GM20000 (cell line): ENCODE data around the gene YPEL1.
"Not testable (repeated sequence)": the region's sequence is repeated elsewhere in the genome, so short reads cannot be mapped to it uniquely, and the experiment has no call there.

Experiments
- DNase-seq: peaks from one replicate; pipeline ENCODE4 v3.0.0; 2012; ENCODE audit warnings: low spot score
- CTCF ChIP-seq: IDR thresholded peaks from 2 replicates; pipeline ENCODE4 v1.5.1; 2012; ENCODE audit warnings: mild to moderate bottlenecking, control low read depth; ENCODE audit errors: extremely low read depth, missing control alignments

The YPEL1 gene

GRCh38 chr22:21736948-21737347, 1.4 kb upstream of the YPEL1 start:
- TF ChIP-seq CTCF: no peak
- DNase-seq: no peak

GRCh38 chr22:21736084-21736642, 569 bp upstream of the YPEL1 start:
- DNase-seq: no peak
- TF ChIP-seq CTCF: no peak

- no peak for TF ChIP-seq CTCF
- DNase-seq: no peak
These were observed 924 bp downstream of the YPEL1 start for GRCh38 chr22:21734540-21735199.

GRCh38 chr22:21731503-21731902, 4.1 kb downstream of the YPEL1 start:
- TF ChIP-seq CTCF: no peak

GRCh38 chr22:21730535-21731308, 4.9 kb downstream of the YPEL1 start:
- DNase-seq: no peak
- no peak for TF ChIP-seq CTCF

More at GRCh38 chr22:21731503-21731902, 4.1 kb downstream of the YPEL1 start:
- DNase-seq: no peak

GRCh38 chr22:21729184-21729583, 6.4 kb downstream of the YPEL1 start:
- DNase-seq: not testable (repeated sequence)

- no peak for DNase-seq
- TF ChIP-seq CTCF: no peak
These were observed 7.3 kb downstream of the YPEL1 start for GRCh38 chr22:21728270-21728669.
